Measurements from ENCODE around the gene RNASET2.
"Not testable (repeated sequence)": the region's sequence is repeated elsewhere in the genome, so short reads cannot be mapped to it uniquely, and the experiment has no call there.

RNASET2 gene

DNA sequence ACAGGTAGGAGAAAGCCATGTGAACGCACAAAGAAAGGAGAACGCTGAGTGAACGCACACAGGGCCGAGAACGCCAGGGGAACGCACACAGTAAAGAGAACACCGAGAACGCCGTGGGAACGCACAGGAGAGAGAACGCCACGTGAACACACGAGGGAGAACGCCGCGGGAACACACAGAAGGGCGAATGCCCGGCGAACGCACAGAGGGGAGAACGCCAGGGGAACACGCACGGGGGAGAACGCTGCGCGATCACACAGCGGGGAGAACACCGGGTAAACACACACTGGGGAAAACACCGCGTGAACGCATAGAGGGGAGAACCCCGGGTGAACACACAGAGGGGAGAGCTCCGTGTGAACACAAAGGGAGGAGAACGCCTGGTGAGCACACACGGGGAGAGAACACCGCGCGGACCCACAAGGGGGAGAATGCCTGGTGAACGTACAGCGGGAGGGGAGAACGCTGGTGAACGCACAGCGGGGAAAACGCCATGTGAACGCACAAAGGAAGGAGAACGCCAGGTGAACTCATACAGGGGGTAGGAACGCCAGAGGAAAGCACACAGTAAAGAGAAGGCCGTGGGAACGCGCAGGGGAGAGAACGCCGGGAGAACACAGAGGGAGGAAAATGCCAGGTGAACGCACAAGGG, 55.3 kb downstream of the RNASET2 start:
- DNase-seq = no peak

DNA sequence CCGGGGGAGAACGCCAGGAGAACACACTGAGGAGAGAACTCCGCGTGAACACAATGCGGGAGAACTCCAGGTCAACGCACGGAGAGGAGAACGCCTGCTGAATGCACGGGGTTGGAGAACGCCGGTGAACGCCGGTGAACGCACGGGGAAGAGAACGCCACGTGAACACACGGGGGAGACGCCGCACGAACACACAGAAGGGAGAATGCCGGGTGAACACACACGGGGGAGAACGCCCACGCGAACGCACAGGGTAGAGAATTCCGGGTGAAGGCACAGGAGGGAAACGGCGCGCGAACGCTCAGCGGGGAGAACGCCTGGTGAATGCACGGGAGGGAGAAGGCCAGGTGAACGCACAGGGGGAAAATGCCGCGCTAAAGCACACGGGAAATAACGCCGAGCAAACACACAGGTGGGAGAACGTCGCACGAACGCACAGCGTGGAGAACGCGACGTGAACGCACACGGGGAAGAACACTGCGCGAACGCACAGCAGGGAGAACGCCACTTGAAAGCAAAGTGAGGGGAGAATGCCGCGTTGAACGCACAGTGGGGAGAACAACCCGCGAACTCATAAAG, 56.1 kb downstream of the RNASET2 start:
- DNase-seq = no peak

DNA sequence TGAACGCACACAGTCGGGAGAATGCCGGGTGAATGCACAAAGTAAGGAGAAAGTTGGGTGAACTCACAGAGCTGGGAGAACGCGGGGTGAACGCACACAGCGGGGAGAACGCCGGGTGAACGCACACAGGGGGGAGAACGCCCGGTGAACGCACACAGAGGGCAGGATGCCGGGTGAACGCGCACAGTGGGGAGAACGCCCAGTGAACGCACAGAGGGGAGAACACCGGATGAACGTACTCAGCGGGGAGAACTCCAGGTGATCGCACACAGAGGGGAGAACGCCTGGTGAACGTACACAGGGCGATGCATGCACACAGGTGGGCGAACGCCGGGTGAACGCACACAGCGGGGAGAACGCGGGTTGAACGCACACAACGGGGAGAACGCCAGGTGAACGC, 57.4 kb downstream of the RNASET2 start:
- no peak for DNase-seq

DNA sequence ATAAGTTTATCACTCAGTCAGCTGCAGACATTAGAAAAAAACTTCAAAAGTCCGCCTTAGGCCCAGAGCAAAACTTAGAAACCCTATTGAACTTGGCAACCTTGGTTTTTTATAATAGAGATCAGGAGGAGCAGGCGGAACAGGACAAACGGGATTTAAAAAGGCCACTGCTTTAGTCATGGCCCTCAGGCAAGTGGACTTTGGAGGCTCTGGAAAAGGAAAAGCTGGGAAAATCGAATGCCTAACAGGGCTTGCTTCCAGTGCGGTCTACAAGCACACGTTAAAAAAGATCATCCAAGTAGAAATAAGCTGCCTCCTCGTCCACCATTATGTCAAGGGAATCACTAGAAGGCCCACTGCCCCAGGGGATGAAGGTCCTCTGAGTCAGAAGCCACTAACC, 61.7 kb downstream of the RNASET2 start:
- DNase-seq = not testable (repeated sequence)

DNA sequence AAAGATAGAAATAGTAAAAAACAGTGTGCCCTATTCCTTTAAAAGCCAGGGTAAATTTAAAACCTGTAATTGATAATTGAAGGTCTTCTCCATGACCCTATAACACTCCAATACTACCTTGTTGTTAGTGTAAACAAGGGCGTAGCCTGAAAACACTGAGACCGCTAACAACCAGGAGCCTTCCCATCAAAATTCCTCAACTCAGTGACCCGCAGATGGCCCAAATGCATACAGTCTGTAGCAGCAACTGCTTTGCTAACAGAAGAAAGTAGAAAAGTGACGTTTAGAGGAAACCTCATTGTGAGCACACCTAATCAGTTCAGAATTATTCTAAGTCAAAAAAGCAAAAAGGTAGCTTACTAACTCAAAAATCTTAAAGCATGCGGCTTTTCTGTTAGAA, 63.9 kb downstream of the RNASET2 start:
- DNase-seq = not testable (repeated sequence)

DNA sequence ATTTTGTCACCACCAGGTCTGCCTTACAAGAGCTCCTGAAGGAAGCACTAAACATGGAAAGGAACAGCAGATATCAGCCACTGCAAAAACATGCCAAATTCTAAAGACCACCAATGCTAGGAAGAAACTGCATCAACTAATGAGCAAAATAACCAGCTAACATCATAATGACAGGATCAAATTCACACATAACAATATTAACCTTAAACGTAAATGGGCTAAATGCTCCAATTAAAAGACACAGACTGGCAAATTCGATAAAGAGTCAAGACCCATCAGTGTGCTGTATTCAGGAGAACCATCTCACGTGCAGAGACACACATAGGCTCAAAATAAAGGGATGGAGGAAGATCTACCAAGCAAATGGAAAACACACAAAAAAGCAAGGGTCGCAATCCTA, 69.6 kb downstream of the RNASET2 start:
- DNase-seq = not testable (repeated sequence)

DNA sequence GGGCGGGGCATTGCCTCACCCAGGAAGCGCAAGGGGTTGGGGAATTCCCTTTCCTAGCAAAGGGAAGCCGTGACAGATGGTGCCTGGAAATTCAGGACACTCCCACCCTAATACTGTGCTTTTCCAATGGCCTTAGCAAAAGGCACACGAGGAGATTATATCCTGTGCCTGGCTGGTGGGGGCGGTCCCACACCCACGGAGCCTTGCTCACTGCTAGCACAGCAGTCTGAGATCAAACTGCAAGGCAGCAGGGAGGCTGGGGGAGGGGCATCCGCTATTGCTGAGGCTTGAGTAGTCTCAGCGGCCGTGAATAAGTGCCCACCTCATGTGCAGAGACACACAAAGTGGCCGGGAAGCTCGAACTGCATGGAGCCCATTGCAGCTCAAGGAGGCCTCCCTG, 71.4 kb downstream of the RNASET2 start:
- not testable (repeated sequence) for DNase-seq

DNA sequence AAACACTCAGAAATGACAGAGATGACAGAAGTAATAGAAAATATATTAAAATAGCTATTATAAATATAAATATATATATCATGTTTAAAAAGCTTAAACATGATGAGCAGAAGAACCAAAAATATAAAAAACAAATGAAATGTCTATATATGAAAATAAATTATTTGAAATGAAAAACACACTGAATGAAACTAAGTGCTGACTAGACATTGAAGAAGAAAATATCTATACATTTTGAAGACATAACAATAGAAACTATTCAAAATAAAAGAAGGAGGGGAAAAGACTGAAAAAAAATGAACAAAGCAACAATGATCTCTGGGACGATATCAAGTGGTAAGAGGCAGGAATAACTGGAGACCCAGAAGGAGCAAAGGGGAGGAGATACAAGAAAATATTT, 76.8 kb downstream of the RNASET2 start:
- DNase-seq = no peak
